T-helper 1 cell treated with Interleukin-12 subunit alpha and Interleukin-12 subunit beta and Interleukin-4 antibody, amounts not matched to agents 30 ng/mL and 1 ng/mL, for 36 hours (primary cell): ENCODE results near the gene ENTPD6. TPM values are rescaled to one million over a fixed set of nuclear protein-coding genes. Genes with fewer than 3 reads are reported as not detected.

ENCODE experiments used
- intact Hi-C: fragments of 100-400 bp; cut with micrococcal nuclease; formaldehyde crosslinking; loops from one replicate; pipeline ENCODE4 v1.15.1; 2024
- total RNA-seq: library from RNA; stranded (reverse); gene quantifications from 2 replicates; pipeline ENCODE4 v1.2.3, GENCODE V29; 2022

The ENTPD6 gene
- total RNA-seq, 1 donor from 2014 or later, result 38.0 TPM

DNA sequence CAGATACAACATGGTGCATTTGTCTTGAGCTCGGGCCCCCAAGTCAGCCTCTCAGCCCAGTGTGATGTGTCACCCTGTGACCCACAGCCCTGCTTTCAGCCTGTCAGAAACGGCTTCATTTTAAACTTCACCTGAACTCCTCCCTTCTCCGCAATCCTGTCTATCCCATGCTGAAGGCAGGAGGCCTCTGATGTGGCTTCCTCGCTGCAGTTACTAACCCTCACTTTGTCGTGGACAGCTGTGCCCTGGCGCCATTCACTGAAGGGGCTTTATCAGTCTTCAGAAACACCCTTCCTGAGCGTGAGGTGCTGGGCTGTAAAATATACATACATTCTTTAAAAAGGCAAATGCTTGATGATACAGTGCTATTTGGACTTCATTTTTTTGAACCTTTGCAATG lies 7.9 kb upstream of the ENTPD6 start:
- intact Hi-C loops, result no loop called here

DNA sequence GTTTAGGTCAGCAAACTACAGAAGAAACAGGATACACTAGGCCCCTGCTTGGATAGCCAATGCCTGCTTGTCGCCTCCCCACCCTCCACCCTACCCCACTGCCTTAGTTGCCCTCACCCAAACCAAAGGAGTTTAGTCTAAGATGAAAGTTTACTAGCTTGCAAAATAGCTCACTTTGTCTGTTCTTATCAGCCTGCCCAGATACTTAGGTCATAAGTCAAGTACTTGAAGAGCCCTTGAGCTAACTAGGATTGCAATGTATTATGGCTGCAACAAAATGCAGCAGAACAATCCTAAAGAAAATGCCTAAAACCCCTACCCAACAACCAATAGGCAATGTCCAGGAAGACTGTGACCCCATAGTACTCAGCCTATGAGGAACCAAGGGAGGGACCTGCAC lies 7.3 kb upstream of the ENTPD6 start:
- intact Hi-C loops, result no loop called here

DNA sequence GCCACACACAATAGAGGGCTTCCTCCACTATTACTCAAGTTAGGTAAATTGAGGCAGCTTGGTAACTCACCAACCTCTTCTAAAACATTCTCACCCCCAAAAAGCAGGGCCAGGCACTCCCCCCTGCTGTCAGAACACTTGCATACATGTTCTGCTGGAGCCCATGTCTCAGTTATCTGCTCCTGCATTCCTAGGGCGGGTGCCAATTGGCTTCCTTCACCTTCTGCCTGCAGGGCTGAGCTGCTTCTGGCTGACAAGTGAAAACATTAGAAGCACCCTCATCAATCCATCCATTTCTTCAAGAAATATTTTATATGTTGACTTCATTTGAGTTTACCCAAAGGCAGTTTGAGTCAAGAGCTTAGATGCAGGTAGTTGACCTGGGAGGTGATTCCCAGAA lies 4.5 kb upstream of the ENTPD6 start:
- intact Hi-C loops, result loop anchor here (10.0 kb wide), 1 partner anchor 1166 kb away; no protein-coding TSS in a partner anchor

DNA sequence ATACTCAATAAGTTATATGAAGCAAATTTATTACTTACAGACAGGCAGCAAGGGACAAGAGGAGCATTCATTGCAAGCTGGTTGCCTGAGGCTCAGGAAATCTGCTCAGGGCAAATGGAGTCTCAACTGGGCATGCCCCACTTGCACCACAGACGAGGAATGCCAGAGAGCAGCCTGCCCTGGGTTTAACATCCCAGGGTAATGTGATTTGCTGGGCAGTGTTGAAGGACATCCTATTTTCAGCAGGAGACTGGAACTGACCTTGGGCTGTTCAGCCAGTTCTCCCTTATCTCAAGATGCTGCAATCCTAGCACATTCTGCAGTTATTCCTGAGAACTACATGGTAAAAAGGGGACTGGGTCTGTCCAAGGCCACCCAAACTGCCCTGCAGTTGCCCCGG lies 3.8 kb upstream of the ENTPD6 start:
- intact Hi-C loops, result loop anchor here (10.0 kb wide), 1 partner anchor 1167 kb away; no protein-coding TSS in a partner anchor

DNA sequence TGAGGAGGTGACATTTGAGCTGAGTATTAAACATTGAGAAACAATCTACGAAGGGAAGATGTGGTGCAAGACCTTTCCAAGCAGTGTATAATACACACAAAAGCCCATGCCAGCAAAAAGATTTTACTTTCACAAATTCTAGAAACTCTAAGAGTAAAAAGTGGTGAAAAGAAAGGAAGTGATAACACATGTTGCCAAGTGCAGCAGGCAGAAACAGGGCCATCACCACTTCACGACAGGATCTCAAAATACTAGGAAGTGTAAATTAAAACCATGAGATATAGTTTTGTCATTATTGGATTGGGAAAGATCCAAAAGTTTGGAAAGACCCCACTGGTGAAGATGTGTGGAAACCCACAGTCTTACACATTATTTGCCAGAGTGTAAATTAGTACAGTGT lies 1.7 kb upstream of the ENTPD6 start:
- intact Hi-C loops, result loop anchor here (2.0 to 10.0 kb wide), 2 partner anchors 431 to 1169 kb away; partner anchors contain the start of gene NANP

DNA sequence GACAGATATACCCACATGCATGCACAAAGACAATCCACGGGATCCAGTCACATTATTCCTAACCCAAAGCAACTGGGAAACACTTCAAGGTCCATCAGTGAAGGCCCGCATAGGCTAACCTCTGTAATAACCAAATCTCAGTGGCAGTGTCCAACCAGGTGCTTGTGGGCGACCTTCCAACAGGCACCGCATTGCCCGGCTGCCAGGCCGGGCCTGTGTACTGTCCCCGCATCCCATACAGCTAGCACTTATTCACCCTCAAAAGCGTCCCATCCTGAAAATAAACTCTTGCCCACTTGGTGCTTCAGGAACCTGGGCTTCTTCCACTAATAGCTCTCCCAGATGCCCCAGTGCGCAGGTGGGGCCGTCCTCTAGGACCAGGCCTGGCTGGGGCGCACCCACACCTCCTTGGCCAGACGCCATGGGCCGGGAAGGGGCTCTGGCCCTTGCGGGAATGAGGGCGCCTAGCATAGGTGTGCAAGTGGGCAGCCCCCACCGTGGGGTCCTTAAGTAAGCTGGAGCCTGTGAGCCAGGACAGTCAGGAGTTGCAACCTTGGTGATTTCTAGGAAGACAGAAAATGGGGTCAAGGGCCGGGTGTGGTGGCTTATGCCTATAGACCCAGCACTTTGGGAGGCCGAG lies 1.1 kb upstream of the ENTPD6 start:
- intact Hi-C loops, result loop anchor here (2.0 to 10.0 kb wide), 2 partner anchors 430 to 1170 kb away; partner anchors contain the start of gene NANP

DNA sequence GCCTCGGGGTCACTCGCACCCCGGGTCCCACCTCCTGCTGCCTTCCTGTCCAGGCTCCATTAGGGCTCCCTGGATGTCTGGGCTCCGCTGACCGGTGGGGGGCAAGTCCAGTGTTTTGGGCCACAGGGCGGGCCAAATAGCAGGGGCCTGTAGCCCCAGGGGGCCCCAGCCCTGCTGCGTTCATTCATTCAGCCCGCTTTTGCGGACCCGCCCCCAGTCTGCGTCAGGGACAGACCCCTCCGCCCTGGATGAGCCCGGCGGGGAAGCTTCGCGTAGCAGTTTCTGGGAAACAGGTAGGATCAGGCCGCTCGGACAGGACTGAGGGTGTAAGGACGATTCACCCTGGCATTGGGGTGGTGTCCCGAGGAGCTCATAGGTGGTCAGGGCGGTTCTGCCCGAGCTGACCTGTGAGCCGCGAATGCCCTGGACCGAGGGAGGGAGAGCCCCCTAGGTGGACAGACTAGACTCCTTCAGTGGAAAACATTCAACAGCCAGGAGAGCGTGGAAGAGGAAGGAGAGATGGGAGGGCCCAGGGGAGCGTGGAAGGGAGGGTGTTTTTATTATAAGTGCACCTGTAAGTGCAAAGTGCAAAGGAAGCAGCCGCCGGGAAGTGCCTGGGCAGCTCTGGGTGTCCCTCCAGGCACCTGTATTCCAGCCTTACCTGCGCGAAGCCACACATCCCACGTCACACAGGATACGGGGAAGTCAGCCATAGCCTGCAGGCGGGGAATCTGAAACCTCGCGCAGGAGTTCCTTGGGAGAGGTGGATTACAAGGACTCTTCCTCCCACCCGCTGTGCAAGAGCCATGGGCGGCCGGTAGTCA lies 662 bp downstream of the ENTPD6 start:
- intact Hi-C loops, result loop anchor here (1.0 to 10.0 kb wide), 11 partner anchors 51 to 1171 kb away; partner anchors contain the start of genes ABHD12, ACSS1, APMAP and CST7

DNA sequence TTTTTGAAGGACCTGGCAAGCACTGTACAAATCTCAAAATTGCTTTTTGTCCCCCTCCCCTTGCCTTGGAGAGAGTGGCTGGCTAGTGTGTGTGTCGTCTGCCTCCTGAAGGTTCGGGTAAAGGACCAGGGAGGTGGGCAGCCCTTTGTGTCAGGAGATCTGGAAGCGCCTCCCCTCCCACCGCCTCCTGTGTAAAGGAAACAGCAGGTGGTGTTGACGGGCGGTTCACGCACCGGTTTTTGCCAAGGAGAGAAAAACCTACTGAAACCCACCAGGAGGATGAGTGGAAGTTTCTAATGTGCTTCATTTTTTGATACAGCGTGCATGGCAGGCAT lies 1.2 kb downstream of the ENTPD6 start:
- intact Hi-C loops, result loop anchor here (1.0 to 10.0 kb wide), 5 partner anchors 114 to 1172 kb away; partner anchors contain the start of genes ABHD12 and VSX1

DNA sequence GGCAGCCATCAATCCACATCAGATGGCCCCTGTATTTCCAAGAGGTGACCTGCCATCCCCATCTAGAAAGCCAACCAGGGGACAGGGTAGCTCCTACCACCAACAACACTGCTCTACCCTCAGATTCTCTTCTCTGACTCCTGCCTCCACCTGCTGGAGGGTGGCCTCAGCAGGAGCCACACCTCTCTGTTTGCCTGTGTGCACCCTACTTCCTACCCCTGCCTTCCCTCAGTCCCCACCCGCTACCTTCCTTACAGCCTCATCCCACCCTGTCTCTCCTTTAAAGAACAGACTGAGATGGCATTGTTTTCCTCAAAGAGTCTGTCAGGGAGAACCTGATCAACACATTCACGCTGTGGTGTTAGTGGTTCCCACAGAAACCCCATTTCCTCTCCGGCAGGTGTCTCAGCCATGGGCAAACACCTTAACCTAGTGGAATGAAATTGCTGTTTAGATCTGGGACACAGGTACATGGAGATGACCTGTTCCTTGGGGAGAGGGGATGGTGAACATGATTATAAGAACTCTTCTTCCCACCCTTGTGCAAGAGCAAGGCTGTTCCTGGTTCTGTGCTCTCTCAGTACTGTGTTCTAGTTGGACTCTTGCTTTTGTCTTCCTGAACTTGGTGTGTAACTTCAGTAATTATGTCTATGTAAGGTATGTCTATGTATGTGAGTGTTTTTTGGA lies 1.8 kb downstream of the ENTPD6 start:
- intact Hi-C loops, result loop anchor here (2.0 to 10.0 kb wide), 4 partner anchors 113 to 1173 kb away; partner anchors contain the start of genes ABHD12 and VSX1

DNA sequence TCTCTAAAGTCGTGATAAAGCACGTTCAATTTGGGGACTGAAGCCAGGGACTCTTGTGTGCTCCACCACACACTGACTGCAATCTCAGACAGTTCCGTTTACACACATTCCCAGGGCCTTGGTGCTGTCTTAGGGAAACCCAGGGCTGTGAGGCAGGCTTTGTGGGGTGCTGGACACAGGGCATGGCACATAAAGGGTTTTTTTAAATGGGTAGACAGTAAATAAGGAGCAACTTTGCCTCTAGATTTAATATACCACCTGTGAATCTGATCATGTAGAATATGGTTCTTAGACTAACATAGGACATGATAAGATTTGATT lies 2.3 kb downstream of the ENTPD6 start:
- intact Hi-C loops, result loop anchor here (2.0 to 10.0 kb wide), 4 partner anchors 113 to 1173 kb away; partner anchors contain the start of genes ABHD12 and VSX1

DNA sequence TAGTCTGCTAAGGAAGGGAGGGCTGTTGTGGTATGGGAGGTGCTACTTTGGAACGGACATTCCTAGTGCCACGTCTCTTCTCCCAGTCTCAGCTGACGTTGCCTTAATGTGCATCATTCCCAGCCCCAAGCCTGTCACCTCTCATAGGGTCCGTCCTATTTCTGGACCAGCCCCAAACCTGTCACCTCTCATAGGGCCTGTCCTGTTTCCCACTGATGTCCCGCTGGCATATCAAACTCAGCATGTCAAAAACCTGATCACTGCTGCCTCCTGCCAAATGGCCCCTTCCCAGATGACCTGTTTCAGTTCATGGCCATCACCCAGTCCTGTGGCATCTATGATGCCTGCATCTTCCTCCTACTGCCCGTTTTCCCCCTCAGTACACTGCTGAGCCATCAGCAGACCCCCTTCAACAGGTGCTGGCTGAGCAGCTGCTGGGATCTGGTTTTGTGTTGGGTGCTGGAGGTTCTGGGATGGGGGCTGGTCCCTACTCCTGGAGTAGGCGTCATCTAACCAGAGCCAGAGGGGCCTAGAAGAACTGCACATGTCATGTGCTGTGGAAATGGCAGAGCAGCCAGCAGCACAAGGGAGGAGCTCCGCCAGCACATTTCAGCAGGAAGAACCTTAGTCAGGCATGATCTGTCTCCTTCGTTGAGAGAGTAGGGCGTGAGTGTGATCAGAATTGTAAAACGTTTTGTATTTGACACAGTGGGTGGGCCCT lies 3.3 kb downstream of the ENTPD6 start:
- intact Hi-C loops, result loop anchor here (5.0 to 10.0 kb wide), 2 partner anchors 117 to 1174 kb away; partner anchors contain the start of gene VSX1

DNA sequence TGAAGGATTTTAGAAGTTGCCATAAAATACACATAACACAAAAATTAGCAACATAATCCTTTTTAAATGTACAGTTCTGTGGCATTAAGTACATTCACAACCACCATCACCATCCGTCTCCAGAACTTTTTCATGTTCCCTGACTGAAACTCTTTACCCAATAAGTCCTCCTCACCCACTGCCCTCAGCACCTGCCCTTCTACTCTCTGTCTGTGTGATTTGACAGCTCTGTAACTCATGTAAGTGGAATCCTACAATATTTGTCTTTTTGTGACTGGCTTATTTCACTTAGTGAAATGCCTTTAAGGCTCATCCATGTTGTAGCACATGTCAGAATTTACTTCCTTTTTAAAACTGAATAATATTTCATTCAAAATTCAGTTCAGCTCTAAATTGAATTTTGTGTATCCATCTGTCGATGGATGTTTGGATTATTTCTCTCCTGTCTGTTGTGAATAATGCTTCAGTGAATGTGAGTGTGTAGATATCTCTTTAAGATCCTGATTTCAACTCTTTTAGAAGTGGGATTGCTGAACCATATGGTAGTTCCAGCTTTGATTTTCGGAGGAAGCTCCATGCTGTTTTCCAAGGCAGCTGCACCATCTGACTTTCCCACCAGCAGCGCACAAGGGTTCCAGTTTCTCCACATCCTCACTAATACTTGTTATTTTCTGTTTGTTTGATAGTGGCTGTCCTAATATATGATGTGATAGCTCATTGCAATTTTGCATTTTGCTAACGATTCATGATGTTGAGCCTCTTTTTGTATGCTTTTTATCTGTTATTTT lies 4.2 kb downstream of the ENTPD6 start:
- intact Hi-C loops, result loop anchor here (5.0 to 10.0 kb wide), 2 partner anchors 117 to 1175 kb away; partner anchors contain the start of gene VSX1

DNA sequence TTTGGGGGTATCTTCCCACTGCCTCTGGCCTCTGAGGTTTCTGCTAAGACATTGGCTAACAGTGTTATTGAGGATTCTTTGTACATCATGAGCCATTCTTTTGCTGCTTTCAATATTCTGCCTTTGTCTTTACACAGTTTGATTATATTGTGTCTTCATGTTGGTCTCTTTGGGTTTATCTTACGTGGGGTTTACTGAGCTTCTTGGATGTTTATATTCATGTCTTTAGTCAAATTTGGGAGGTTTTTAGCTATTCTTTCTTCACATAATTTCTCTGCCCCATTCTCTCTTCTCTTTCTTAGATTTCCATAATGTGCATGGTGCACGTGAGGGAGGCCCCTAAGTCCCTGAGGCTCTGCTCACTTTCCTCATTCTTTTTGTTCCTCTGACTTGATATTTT lies 7.6 kb downstream of the ENTPD6 start:
- intact Hi-C loops, result no loop called here

DNA sequence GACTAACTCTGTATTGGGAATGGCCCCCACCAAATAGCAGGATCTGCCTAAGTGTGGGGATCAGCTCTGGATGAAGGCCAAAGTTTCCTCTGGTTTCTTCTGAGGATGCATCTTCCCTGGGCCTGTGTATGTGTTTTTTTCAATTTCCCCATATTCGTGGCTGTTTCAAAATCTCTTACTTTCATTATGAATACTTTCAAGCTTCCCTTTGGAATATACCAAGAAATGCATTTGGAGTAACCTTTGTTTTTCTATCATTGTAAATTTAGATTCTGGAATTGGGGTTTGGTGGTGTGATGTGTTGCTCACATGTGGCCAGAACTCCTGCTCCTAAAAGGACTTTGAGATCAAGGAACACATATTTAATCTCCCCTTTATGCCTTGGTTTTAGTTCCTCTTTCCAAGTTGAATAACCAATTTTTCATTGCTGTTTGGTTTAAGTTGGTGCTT lies 8.4 kb downstream of the ENTPD6 start:
- intact Hi-C loops, result no loop called here

DNA sequence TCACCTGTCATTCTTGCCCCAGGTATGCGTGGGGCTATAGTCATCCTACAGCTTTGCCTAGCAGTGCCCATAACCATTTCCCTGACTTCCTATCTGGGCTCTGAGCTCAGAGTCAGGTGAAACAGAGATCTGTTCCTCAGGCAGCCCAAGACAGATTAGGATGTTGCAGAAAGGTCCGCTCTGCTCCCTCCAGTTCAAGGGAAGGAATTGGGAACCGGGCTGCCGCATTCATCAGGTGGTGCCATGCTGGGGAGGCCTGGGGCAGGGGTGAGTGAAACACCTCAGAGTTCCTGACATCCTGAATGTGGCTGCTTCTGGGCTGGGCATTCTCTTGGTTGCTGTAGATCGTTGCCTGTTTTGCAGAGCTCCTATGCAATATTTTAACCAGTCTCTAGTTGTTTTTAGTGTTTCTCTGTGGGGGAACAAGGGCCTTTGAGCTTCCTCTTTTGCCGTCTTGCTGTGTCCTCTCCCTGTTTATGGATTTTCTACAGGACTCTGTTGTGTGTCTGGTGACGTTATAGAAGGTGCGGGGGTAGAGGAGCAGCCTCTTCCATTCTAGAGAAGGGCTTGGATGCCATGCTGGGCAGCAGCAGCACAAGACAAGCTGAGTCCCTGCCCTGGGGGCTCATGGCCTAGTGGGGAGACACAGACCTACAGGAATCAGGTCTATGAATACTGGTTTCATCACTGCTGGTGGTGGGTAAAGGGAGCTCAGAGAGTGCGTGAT lies 9.2 kb downstream of the ENTPD6 start:
- intact Hi-C loops, result no loop called here

DNA sequence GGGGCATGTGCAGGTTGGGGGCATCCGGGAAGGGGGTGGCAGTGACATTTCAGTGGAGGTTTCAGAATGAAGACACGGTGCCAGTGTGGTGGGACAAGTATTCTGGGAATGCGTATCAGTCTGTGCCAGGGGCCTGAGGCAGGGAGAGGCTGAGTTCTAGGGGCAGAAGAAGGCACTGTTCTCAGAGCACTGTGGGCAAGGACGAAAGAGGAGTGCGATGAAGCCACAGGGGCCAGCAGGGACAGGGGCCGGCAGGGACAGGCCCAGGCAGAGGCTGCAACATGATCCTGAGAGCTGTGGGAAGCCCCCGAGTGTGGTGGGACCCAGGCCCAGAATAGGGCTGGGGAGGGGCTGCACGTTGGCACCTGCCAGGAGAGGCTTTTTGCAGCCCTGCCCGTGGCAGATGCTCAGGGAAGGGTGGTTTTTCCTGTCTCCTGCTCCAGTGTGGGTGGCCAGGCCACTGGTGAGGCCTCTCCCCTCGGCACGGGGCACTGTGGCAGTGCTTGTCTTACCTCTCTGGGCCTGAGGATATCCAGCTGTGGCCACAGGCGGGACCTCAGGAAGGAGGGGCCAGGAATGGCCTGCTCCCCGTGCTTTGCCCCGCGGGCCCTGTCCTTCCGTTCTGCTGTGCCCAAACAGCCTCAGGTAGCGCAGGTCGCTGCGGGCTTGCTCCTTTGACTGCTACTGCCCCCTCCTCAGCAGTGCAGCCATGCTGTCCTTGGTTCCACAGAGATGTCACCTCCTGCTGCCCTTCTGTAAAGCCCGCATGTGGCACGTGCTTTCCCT lies 10.0 kb downstream of the ENTPD6 start:
- intact Hi-C loops, result no loop called here

DNA sequence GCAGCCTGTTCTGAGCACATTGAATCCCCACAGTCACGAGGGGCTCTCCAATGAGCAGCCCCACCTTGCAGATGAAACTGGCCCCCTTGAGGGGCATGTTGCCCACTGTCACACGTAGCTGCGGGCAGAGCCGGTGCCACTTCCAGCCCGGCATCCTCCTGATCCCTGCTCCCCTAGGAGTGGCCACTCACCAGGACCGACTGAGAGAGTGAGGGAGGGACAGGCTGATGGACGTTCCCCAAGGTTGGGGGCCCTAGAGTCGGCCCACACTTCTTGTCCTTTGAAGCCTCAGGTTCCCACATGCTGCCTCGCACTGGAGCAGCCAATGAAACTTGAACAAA lies 10.5 kb downstream of the ENTPD6 start:
- intact Hi-C loops, result no loop called here

DNA sequence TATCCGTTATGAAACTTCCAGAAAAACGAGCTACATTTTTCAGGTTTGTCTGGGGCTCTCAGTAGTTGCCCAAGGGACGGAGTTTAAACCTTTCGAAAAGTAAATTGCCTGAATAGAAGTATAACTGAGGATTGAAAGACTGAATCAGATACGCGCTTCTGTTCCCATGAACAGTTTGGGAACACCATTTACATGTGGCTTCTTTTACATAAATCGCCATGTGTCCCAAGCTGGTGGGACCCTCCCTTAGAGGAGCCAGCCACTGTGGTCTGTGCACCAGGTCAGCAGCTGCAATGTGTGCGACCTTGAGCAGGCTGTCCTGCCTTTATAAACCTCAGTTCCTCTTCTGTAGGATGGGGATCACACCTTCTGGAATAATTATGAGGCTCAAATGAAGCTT lies 11.0 kb downstream of the ENTPD6 start:
- intact Hi-C loops, result no loop called here
